ENCODE results near the gene P2RX5.

- no peak for TF ChIP-seq POLR2AphosphoS5 (IDR thresholded peaks at IDR 0.05)
- no peak for TF ChIP-seq EP300 (IDR thresholded peaks at IDR 0.05)
- TF ChIP-seq CTCF (IDR thresholded peaks at IDR 0.05), result no peak
- no peak for TF ChIP-seq POLR2A (IDR thresholded peaks at IDR 0.05)
These were observed 17.7 kb downstream of the P2RX5 start for GRCh38 chr17:3678095-3678820.

Measured in suprapubic skin (tissue), 4 donors.